ENCODE results near the gene ZEB2.

- no peak for TF ChIP-seq POLR2A (IDR thresholded peaks at IDR 0.05)
- TF ChIP-seq, protein P1, sequence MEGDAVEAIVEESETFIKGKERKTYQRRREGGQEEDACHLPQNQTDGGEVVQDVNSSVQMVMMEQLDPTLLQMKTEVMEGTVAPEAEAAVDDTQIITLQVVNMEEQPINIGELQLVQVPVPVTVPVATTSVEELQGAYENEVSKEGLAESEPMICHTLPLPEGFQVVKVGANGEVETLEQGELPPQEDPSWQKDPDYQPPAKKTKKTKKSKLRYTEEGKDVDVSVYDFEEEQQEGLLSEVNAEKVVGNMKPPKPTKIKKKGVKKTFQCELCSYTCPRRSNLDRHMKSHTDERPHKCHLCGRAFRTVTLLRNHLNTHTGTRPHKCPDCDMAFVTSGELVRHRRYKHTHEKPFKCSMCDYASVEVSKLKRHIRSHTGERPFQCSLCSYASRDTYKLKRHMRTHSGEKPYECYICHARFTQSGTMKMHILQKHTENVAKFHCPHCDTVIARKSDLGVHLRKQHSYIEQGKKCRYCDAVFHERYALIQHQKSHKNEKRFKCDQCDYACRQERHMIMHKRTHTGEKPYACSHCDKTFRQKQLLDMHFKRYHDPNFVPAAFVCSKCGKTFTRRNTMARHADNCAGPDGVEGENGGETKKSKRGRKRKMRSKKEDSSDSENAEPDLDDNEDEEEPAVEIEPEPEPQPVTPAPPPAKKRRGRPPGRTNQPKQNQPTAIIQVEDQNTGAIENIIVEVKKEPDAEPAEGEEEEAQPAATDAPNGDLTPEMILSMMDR (IDR thresholded peaks at IDR 0.05), result no peak
Measured at GRCh38 chr2:144490857-144491256, 29.1 kb downstream of the ZEB2 start.
